HepG2 (cell line): ENCODE measurements around the gene DUSP2.

ENCODE experiments used
- EZH2 ChIP-seq: conservative IDR thresholded peaks from 2 replicates; pipeline ENCODE4 v1.6.1; 2012; ENCODE audit warnings: mild to moderate bottlenecking, low read depth, low read length, moderate library complexity
- PRDM15 ChIP-seq: sonication (generic); formaldehyde crosslinking; IDR thresholded peaks from 2 replicates; pipeline ENCODE4 v1.4.0; 2020; ENCODE audit warnings: missing genetic modification reagents
- RBM22 ChIP-seq: fragments of 200-400 bp; formaldehyde crosslinking; optimal IDR thresholded peaks from 2 replicates; pipeline ENCODE3; 2017; ENCODE audit warnings: mild to moderate bottlenecking, low read length, moderate library complexity
- ZNF546 ChIP-seq: sonication (generic); formaldehyde crosslinking; conservative IDR thresholded peaks from 2 replicates; pipeline ENCODE4 v1.8.1; 2023; ENCODE audit warnings: mild to moderate bottlenecking, missing genetic modification reagents
- ZNF749 ChIP-seq: sonication (generic); formaldehyde crosslinking; IDR thresholded peaks from 2 replicates; pipeline ENCODE4 v1.8.0; 2022; ENCODE audit warnings: mild to moderate bottlenecking, missing genetic modification reagents, moderate library complexity, borderline replicate concordance
- ZSCAN25 ChIP-seq: sonication (generic); formaldehyde crosslinking; IDR thresholded peaks from 2 replicates; pipeline ENCODE4 v1.8.0; 2022; ENCODE audit warnings: mild to moderate bottlenecking, missing genetic modification reagents

DNA sequence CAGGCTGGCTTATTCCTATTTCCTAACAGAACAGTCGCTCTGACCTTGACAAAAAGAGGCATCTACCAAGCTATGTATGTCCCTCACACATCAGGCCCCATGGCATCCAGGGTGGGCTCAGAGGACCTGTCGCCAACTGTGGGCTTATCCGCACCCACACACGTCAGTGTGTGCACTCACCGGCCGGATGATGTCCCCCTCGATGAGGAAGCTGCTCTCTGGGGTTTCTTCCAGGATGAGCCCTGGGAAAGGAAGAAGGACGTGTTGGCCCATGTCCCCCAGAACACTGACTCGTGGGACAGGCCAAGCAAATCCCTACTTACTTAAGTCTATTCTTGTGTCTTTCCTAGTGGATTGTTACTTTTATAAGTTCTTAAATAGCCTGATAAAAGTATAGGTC, 10.1 kb downstream of the DUSP2 start:
- TF ChIP-seq ZSCAN25 (CRISPR knock-in tag) (no peak), EZH2 (no peak), ZNF546 (CRISPR knock-in tag) (no peak), PRDM15 (CRISPR knock-in tag) (no peak), ZNF749 (no peak), RBM22 (no peak)
